Measurements from ENCODE around the gene ADGRE3. TPM values are rescaled to one million over a fixed set of nuclear protein-coding genes. Genes with fewer than 3 reads are reported as not detected.

The ADGRE3 gene
- total RNA-seq, 1 experiment from 2014 or later: not detected

- H3K23ac ChIP-seq (ENCODE audit: insufficient read length, low read depth, low read length): no peak overlapping the region
- Mint-ChIP-seq H3K27me3 (ENCODE audit: low read depth) (no peaks in the 10 kb centered on the region; the same call in none of the 2 replicates), H3K4me1 (no peaks in the 10 kb centered on the region), H3K36me3 (ENCODE audit: insufficient read depth in 1 of 3, low read depth in 3 of 3) (peaks cover 0 to 5% (median 3%) of the 10 kb centered on the region in 3 experiments; a peak in 4 of 7 replicates), H3K27ac (peak overlapping the region in 1 of 3 experiments; percentile 12; a peak in 1 of 7 replicates), H3K4me3 (no peak overlapping the region), H3K9me3 (peaks cover 6 to 86% of the 10 kb centered on the region in 2 experiments; a peak in 4 of 5 replicates)
- no peak overlapping the region for H3K56ac ChIP-seq (ENCODE audit: insufficient read length, low read depth, low read length)
- no peak overlapping the region for H3K14ac ChIP-seq (ENCODE audit: insufficient read depth, low read length)
- no peak overlapping the region for H2AK5ac ChIP-seq (ENCODE audit: insufficient read length, low read length)
- no peak overlapping the region for H4K91ac ChIP-seq (ENCODE audit: insufficient read length, low read depth, low read length)
- H2AFZ ChIP-seq (ENCODE audit: low read length): no peak overlapping the region
- no peak for TF ChIP-seq CTCF (conservative IDR thresholded peaks at IDR 0.05)
- no peaks in the 10 kb centered on the region for H3K79me2 ChIP-seq (ENCODE audit: insufficient read depth, low read length)
- H3T11ph ChIP-seq (ENCODE audit: low read length): no peak overlapping the region
- no CpG with 5 or more reads among the region's 11 CpGs for WGBS (ENCODE audit: extremely low coverage, insufficient read length, low lambda C conversion rate)
- DNase-seq: no peak
- no peaks in the 10 kb centered on the region for H3K79me1 ChIP-seq (ENCODE audit: insufficient read depth, low read depth, low read length, poor library complexity, severe bottlenecking)
- no peaks in the 10 kb centered on the region for H3K23me2 ChIP-seq (ENCODE audit: insufficient read length, low read depth, low read length, poor library complexity, severe bottlenecking)
- H3K4me2 ChIP-seq (ENCODE audit: insufficient read depth, insufficient read length, low read length): no peak overlapping the region
- no peaks in the 10 kb centered on the region for H3K9me3 ChIP-seq (ENCODE audit: control insufficient read depth, low read depth, low read length)
- H2BK5ac ChIP-seq (ENCODE audit: insufficient read length, low read length): no peak overlapping the region
- H3K4me1 ChIP-seq (ENCODE audit: insufficient read depth, low read length): no peaks in the 10 kb centered on the region
- no peak overlapping the region for H3K9ac ChIP-seq (ENCODE audit: extremely low read depth, insufficient read length, low read length)
- no peak overlapping the region for H2BK120ac ChIP-seq (ENCODE audit: low read depth, low read length, poor library complexity, severe bottlenecking)
- no peaks in the 10 kb centered on the region for H4K20me1 ChIP-seq (ENCODE audit: control insufficient read depth, insufficient read depth, insufficient read length)
- H2BK20ac ChIP-seq (ENCODE audit: low read depth, low read length, poor library complexity, severe bottlenecking): no peak overlapping the region
- H3K27me3 ChIP-seq (ENCODE audit: insufficient read depth, low read length): no peaks in the 10 kb centered on the region
- no peak overlapping the region for H4K8ac ChIP-seq (replicated peaks; ENCODE audit: insufficient read length, low read depth, low read length)
- H2BK12ac ChIP-seq (ENCODE audit: insufficient read length, low read depth, low read length): no peak overlapping the region
- no peak overlapping the region for H2BK15ac ChIP-seq (ENCODE audit: low read depth, low read length)
- H3K27ac ChIP-seq (ENCODE audit: insufficient read length, low read depth, low read length): no peak overlapping the region
- no peak overlapping the region for H3K18ac ChIP-seq (ENCODE audit: insufficient read length, low read depth, low read length)
- H3K4ac ChIP-seq (ENCODE audit: low read depth, low read length): no peak overlapping the region
- H4K5ac ChIP-seq (ENCODE audit: insufficient read length, low read depth, low read length): no peak overlapping the region
Observed at GRCh38 chr19:14655726-14656125, 18.9 kb downstream of the ADGRE3 start.

All from H9 (cell line).